Sigmoid colon (tissue), 7 donors: ENCODE data around the gene CCNQ. TPM values are rescaled to one million over a fixed set of nuclear protein-coding genes. Genes with fewer than 3 reads are reported as not detected.

Source experiments
- DNase-seq: peaks from one replicate; pipeline ENCODE4 v3.0.0-alpha.2; 2019
- H3K27ac ChIP-seq, 4 donors: fragments of 200-600 bp; sonication (generic); one replicate each; pipeline ENCODE4 v1.5.1; 2016 to 2019; ENCODE audit warnings: mild to moderate bottlenecking in 1 of 4
- H3K27me3 ChIP-seq, 3 donors: fragments of 200-600 bp; sonication (generic); one replicate each; pipeline ENCODE4 v1.5.1; 2019; ENCODE audit warnings: mild to moderate bottlenecking in 1 of 3
- H3K36me3 ChIP-seq, 4 donors: fragments of 200-600 bp; sonication (generic); one replicate each; pipeline ENCODE4 v1.5.1; 2016 to 2019
- H3K4me1 ChIP-seq, 4 donors: fragments of 200-600 bp; sonication (generic); one replicate each; pipeline ENCODE4 v1.5.1; 2017 to 2019
- H3K4me3 ChIP-seq, 4 donors: fragments of 200-600 bp; sonication (generic); one replicate each; pipeline ENCODE4 v1.5.1; 2017 to 2019; ENCODE audit warnings: mild to moderate bottlenecking in 2 of 4, moderate library complexity in 1 of 4
- H3K9me3 ChIP-seq, 4 donors: fragments of 200-600 bp in 3 of 4; sonication (generic) in 3 of 4; one replicate each; pipeline versions ENCODE4 v1.5.1 to v1.6.1; 2013 to 2019
- CTCF ChIP-seq, 4 experiments: fragments of 450-650 bp in 3 of 4; fragments of 200-600 bp in 1 of 4; IDR thresholded peaks; one replicate each; pipeline ENCODE4 v1.5.1; 2016 to 2019; ENCODE audit warnings: antibody characterized with exemption in 4 of 4, mild to moderate bottlenecking in 3 of 4, moderate library complexity in 2 of 4
- EP300 ChIP-seq, 4 donors: sonication (generic); formaldehyde crosslinking; IDR thresholded peaks; one replicate each; pipeline ENCODE4 v1.6.1; 2017; ENCODE audit warnings: antibody characterized with exemption in 4 of 4
- POLR2A ChIP-seq, 2 donors: fragments of 450-650 bp; IDR thresholded peaks; one replicate each; pipeline ENCODE4 v1.6.1; 2016; ENCODE audit warnings: antibody characterized with exemption in 2 of 2, mild to moderate bottlenecking in 2 of 2, moderate library complexity in 2 of 2
- POLR2AphosphoS5 ChIP-seq, 4 donors: sonication (generic); formaldehyde crosslinking; IDR thresholded peaks; one replicate each; pipeline ENCODE4 v1.6.1; 2017; ENCODE audit warnings: antibody characterized with exemption in 4 of 4
- WGBS, 2 donors: extraction: QIAGEN DNeasy Blood & Tissue Kit; methylation state at CpG; one replicate each; pipeline ENCODE4 v1.1.7; 2013; 5-methylcytosine and 5-hydroxymethylcytosine counted together
- intact Hi-C: fragments of 100-400 bp; cut with DNase I; formaldehyde crosslinking; loops from one replicate; pipeline ENCODE4 v1.15.1; 2023
- polyA plus RNA-seq, 3 donors: library from polyadenylated mRNA; stranded (reverse); fragments of 200-250 nt; gene quantifications; one replicate each; pipeline ENCODE4 v1.2.3, GENCODE V29; 2013
- total RNA-seq, 4 donors: library from RNA; depleted of rRNA; stranded (reverse); fragments of >200 nt; gene quantifications; one replicate each; pipeline ENCODE4 v1.1.0, GENCODE V29; 2016
- donor health status: healthy with polysubstance abuse.
- donor health status: Bipolar disorder and iron deficiency.
- donor health status: healthy.

The CCNQ gene
- total and polyA plus RNA-seq, 7 donors: 31.8 to 49.0 (median 37.9) TPM

GRCh38 chrX:153637121-153638040, 38.4 kb upstream of the CCNQ start:
- 80 to 87% methylated on average over 27 of the region's 27 CpGs for WGBS, 2 donors
- Histone ChIP-seq H3K4me3 (no peak overlapping the region), H3K36me3 (no peaks in the 10 kb centered on the region), H3K9me3 (no peaks in the 10 kb centered on the region), H3K4me1 (peaks cover 0 to 9% (median 6%) of the 10 kb centered on the region in 4 donors), H3K27ac (no peak overlapping the region), H3K27me3 (peaks cover 12 to 16% (median 13%) of the 10 kb centered on the region in 3 donors)
- DNase-seq: no peak
- intact Hi-C loops: no loop called here
- TF ChIP-seq CTCF (IDR thresholded peaks at IDR 0.05): no peak
- no peak for TF ChIP-seq POLR2A (IDR thresholded peaks at IDR 0.05)
- TF ChIP-seq EP300 (IDR thresholded peaks at IDR 0.05): no peak
- TF ChIP-seq POLR2AphosphoS5 (IDR thresholded peaks at IDR 0.05): no peak

GRCh38 chrX:153636716-153637115, 37.8 kb upstream of the CCNQ start:
- Histone ChIP-seq H3K4me3 (no peak overlapping the region), H3K4me1 (peaks cover 0 to 2% (median 0%) of the 10 kb centered on the region in 4 donors), H3K27me3 (peaks cover 5 to 9% (median 6%) of the 10 kb centered on the region in 3 donors), H3K36me3 (no peaks in the 10 kb centered on the region), H3K9me3 (no peaks in the 10 kb centered on the region), H3K27ac (no peak overlapping the region)
- TF ChIP-seq POLR2A (IDR thresholded peaks at IDR 0.05) (no peak), EP300 (IDR thresholded peaks at IDR 0.05) (no peak), POLR2AphosphoS5 (IDR thresholded peaks at IDR 0.05) (no peak), CTCF (IDR thresholded peaks at IDR 0.05) (no peak)
- intact Hi-C loops: no loop called here
- WGBS, 2 donors: 46 to 83% methylated on average over 5 of the region's 5 CpGs
- DNase-seq: peak; percentile 40

GRCh38 chrX:153635788-153636668, 37.1 kb upstream of the CCNQ start:
- no peaks in the 10 kb centered on the region for H3K36me3 ChIP-seq
- H3K4me3 ChIP-seq: no peak overlapping the region
- TF ChIP-seq POLR2AphosphoS5 (IDR thresholded peaks at IDR 0.05): no peak
- TF ChIP-seq CTCF (IDR thresholded peaks at IDR 0.05): no peak
- TF ChIP-seq POLR2A (IDR thresholded peaks at IDR 0.05): no peak
- TF ChIP-seq EP300 (IDR thresholded peaks at IDR 0.05): no peak
- WGBS, 2 donors: 73 to 83% methylated on average over 21 of the region's 21 CpGs
- DNase-seq: peak; percentile 50
- H3K27me3 ChIP-seq: peaks cover 0 to 2% (median 0%) of the 10 kb centered on the region in 3 donors
- intact Hi-C loops: no loop called here
- no peaks in the 10 kb centered on the region for H3K4me1 ChIP-seq
- no peak overlapping the region for H3K27ac ChIP-seq
- H3K9me3 ChIP-seq: no peaks in the 10 kb centered on the region

GRCh38 chrX:153635388-153635787, 36.4 kb upstream of the CCNQ start:
- intact Hi-C loops: no loop called here
- DNase-seq: peak; percentile 44
- Histone ChIP-seq H3K9me3 (no peaks in the 10 kb centered on the region), H3K4me1 (no peaks in the 10 kb centered on the region), H3K27ac (no peak overlapping the region), H3K4me3 (no peak overlapping the region), H3K27me3 (no peaks in the 10 kb centered on the region), H3K36me3 (no peaks in the 10 kb centered on the region)
- TF ChIP-seq POLR2A (IDR thresholded peaks at IDR 0.05) (no peak), EP300 (IDR thresholded peaks at IDR 0.05) (no peak), POLR2AphosphoS5 (IDR thresholded peaks at IDR 0.05) (no peak), CTCF (IDR thresholded peaks at IDR 0.05) (no peak)
- 88 to 89% methylated on average over 6 of the region's 6 CpGs for WGBS, 2 donors
